Embryonic facial prominence (tissue), 1 donor: ENCODE results near the gene HES3.

Source experiments
- DNase-seq: peaks from one replicate; pipeline ENCODE4 v3.0.0-alpha.2; 2016; ENCODE audit errors: extremely low spot score

Gene HES3

DNA sequence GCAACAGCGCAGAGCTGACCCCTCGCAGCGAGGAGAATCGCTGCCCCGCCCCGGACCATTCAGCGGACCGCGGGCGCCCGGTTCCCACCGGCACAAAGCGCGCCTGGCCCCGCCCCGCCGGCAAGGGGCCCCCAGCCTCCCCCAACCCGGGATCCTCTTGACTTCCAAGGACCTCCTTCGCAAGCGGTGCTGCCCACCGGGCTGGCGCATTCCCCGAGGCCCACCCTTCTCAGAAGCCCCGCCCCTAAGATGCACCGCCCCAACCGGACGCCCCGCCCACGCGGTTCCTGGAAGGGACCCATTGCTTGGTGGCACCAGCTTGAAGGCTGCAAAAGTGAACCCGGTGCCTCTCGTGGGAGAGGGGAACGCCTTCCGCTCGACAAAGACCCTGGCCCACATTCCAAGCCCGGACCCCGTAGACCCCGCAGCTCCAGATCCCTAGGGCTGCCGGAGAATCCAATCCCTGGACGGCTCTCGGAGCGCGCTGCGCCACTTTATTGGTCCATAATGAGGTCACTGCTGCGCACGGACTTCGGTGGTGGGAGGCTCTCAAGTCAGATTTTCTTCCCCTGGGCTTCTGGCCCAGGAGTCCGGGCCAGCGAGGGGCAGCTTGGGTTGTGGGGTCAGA is 2.0 kb downstream of the HES3 start:
- DNase-seq: no peak

DNA sequence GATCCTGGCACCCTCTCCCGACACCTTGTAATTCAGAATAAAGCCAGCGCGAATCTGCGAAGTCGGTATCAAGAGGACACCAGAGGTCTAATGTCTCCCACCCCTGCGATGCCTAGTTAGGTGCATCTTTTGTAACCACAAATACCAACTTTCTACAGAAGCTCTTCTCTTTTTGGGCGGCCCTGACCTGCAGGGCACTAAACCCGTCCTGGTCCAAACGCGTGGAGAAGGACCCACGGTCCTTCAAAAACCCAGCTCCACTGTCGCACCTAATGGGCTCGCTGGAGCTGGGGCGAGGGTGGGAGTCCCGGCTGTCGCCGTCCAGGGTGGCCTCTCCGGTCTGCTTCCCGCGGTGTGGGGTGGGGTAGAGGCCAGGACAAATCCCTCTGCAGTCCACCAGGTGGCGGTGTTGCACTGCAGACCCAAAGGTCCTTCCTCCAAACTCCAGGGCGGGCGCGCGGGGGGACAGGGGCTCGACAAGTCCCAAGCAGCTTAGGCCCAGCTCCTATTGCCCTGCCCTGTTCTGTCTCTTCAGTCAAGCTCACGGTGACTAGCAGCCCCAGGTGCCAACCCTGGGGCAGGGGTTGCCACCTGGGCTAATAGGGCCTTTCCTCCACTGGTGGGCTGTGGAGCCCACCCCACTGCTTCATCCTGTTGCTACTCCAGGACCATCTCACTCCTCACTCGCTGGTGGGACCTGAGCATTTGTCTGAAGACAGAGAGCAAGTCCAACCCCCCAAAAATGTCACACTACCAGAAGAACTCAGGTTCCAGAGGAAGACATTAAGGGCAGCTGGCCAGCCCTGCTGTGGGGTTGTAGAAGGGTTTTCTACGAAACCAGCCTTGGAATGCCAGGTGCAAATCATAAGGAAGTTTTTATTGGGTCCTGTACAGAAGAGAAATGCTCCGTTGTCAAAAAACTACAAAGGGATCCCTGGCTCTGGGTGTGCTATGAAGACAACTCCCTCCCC is 2.8 kb downstream of the HES3 start:
- DNase-seq: no peak

DNA sequence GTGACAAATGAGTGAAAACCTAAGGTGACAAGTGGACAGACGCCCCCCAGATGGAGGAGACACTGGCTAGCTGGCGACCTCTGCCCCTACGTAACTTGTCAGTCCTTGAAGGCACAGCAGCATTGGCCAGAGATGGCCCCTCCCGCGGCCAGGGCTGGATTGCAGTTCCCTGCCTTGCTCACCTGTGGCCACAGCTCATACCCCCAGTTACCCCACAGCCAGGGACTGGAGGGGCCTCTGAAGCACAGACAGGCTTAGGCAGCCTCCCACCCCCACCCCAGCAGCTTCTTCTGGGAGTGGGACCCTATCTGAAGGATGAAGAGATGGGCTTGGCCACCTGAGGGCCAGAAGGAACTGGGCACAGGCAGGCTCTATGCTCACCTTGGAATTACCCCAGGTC is 3.7 kb downstream of the HES3 start:
- DNase-seq: no peak

DNA sequence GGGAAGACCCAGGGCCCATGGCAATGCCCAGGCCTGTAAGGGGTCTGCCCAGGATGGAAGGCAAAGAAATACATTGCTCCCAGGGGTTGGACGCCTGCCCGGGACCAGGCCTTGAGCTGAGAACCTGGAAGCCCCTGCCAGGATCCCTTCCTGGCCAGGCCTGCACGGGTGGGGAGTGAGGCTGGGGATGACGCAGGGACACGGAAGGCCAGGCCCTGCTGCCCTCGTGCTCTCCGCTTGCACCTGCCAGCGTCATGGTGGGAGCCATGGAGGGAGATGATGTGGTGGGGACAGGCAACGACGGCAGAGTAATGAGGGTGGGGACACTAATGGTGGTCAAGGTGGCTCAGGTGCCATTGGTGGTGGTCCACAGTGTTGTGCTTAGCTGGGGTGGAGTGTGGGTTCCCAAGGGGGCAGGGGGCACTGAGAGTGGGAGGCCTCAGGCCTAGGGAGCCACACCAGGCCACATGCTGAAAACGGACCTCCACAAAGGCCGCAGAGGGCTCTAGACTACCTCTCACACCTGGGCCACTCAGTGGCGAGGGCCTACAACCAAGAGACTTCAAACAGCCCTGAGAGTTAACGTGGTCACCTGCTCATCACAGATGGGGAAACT is 4.3 kb downstream of the HES3 start:
- DNase-seq: no peak

DNA sequence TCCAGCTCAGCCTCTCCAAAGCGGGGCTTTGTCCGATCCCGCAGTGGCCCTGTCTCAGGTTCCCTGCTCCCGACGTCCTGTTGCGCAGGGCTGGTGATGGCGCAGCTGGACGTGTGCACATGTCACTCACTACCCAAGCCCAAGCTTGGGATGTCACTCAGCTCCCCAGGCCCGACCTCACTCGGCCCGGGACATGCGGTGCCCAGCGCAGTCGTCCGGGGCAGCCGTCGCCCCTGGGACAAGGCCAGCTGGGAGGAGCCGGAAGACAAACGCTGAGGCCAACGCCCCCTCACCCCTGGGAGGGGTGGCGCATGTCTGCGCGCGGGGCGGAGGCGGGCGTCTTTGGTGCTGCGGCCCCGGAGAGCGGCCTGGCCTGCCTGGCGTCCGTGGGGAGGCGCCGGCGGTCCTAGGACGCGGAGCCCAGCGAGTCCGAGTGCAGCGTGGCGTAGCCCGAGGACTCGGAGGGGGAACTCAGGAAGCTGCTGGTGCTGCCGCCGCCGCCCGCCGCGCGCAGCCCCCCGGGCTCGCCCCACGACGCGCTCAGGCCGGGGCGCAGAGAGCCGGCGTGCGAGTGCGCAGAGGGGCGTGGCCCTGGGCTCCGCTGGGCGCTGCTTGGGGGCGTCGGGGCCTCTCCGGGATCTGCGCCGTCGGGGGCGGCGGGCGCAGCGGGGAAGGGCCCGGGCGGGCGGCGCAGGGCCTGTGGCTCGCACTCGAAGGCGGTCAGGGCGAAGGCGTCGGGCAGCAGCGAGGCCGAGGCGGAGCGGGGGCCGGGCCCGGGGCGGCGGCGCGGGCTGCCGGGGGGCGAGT is 5.2 kb downstream of the HES3 start:
- DNase-seq: no peak

DNA sequence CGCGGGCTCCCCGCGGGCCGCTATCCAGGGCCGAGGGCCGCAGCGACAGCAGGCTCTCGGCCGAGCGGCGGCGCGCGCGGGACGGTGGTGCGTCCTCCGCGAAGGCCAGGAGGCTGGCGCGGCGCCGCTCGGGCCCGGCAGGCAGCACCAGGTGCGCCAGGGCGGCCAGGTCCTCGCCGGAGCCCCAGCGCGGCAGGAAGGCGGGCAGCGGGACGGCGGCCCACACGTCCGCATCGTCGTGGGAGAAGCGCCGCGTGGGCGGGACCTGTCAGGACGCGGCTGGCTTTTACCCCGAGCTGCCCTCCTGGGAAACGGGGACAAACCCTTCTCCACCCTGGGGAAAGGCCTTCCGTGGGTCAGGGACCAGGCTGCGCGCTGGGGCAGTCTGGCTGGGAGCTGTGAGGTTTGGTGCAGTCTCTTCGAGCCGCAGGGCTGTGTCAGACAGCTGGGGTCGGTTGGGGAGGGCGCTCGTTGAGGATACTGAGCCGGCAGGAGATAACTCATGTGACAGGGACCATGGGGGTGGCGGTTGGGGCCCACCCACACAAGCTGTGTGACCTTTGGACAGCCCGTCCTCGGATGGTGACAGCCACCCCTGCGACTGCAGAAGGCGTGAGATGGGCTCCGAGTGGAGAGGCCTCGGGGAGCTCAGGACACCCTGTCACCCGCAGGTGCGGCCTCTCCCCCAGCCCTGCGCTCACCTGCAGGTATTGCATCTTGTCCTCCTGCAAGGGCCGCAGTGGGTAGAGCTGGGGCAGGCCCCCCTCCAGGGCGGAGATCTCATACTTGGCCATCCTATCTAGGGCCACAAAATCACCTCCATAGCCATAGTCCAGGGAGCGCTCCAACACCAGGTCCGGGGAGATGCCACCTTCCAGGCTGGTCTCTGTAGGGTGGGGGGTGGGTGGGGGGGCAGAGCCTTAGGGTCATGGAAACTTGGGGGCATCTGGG is 6.0 kb downstream of the HES3 start:
- DNase-seq: no peak

DNA sequence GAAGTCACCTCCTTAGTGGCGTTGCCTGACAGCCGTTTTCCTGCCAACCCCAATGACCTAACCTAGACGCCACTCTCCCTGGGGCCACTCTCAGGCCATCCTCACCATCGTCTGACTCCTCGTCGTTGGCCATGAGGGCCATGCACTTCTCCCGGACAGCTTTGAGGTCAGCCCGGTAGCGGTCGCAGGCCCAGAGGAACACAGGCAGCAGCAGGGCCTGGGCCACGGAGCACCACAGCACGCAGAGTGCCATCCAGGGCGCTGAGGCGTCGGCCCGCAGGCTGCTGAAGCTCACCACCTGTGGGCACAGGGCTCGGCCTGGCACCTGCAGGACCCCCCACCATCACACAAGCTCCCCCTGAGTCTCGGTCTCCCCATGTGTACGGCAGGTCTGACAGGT is 7.3 kb downstream of the HES3 start:
- no peak for DNase-seq

DNA sequence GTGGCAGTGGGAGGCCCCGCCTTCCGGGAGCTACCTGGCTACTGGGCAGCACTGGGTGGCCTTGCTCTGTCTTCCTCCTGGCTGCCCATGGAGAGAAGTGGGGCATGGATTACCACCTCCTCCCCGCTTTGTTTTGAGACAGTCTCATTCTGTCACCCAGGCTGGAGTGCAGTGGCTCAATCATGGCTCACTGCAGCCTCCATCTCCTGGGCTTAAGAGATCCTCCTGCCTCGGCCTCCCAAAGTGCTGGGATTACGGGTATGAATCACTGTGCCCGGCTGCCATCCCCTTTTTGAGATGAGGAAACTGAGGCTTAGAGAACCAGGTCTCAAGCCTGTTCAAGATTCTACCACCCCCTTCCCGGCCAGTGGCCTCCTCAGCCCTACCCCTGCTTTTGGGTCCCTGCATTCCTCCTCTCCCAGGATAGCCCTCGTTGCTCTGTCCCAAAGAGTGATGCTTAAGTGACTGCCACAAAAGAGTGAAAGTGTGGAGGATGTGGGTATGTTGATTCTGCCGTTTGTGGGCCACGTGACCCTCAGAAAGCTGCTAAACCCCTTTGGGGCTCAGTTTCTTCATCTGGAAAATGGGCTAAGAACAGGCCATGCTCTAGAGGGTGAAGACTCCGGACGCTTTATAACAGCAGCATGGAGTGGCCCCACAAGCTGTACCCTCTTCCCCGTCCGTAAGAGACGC is 7.8 kb downstream of the HES3 start:
- no peak for DNase-seq

DNA sequence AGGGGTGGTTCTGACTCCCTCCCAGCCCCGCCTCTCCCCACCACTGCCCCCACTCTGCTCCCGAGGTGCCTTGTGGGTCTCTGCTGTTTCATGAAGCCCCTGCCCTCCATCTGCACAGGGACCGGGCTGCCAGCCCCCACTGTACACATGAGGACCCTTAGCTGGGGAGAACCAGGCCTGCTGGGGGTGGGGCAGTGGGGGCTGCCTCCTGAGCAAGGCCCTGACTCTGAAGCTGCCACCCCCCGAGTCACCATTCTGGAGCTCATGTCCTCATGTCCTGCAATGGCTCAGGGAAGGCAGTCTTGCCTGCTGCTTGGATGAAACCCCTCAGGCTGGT is 8.4 kb downstream of the HES3 start:
- no peak for DNase-seq

DNA sequence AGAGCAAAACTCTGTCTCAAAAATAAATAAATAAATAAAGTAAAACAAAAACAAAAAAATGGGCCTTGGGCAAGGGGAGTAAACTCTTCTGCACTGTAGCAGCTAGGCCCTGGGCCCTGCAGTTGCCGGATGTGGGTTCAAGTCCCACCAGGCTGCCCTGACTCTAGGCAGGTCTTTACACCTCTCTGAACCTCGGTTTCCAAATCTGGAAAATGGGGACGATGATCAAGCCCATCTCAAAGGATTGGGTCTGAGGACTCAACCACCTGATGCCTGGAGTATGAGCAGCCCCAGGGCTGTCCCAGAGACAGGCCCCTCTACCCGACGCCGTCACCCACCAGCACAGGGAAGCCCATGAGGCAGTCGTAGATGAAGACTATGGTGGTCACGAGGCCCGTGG is 9.4 kb downstream of the HES3 start:
- no peak for DNase-seq

DNA sequence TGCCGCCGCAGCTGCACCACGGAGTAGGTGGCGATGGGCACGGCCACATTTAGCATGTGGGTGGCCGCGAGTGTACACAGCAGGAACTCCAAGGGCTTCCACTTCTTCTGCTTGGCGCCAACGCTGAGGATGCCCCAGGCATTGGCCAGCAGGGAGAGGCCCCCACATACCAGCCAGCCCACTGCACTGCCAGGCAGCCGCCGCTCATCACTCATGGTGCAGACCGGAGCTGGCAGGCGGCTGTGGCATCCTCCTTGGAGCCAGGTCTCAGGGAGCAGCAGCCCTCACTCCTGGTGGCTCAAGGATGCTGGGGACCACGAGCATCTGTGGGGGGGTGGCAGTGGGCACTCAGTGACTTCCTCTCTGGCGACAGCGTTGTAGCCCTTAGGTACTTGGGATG is 10.7 kb downstream of the HES3 start:
- no peak for DNase-seq

DNA sequence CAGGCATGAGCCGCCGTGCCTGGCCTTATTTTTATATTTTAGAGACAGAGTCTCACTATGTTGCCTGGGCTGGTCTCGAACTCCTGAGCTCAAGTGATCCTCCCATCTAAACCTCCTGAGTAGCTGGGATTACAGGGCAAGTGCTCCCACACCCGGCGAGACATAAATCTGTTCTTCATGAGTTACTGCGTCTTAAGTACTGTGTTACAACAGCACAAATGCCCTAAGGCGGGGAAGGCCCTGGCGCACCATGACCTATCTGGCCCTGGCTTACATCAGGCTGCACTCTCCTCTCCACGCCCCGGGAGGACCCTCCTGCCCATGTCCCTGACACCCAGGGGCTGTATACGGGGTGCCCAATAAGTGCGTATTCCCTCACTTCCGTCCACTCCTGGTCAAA is 12.7 kb downstream of the HES3 start:
- no peak for DNase-seq

DNA sequence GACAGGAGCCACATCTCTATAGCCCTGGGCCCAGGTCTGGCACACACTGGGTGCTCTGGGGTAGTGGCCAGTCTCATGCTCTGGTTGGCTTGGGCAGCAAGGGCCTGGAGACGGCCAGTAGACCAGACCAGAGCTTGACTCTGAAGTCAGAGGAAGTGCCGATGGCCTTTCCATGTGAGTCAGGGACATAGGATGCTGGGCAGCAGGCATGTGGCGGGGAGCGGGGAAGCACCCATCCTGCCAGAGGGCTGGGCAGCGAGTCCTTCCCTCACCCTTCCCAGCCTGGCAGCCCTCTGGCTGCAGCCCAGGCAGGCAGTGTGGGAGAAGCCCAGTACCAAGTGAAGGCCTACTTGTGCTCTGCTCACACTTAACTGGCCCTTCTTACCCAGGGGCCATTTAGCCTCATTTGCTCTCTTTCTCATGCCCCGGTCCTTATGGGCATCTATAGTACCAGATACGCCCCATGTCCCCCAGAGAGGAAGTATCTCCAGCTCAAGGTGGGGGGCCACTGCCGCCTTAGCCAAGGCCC is 13.6 kb downstream of the HES3 start:
- no peak for DNase-seq

DNA sequence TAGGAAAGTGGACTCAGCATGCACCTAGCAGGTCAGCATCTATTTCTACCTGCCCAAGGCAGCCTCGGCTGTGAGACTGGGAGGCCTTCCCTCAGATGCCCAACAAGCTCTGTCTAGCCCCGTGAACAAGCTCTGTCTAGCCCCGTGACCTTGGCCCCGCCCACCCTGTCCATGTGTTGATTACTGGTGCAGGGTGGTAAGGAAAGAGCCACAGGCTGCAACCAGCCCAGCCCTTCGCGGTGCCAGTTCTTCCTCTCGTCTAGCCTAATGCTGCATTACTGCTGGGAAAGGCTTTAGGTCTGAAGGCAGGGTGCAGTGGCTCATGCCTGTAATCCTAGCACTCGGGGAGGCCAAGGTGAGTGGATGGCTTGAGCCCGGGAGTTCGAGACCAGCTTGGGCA is 14.7 kb downstream of the HES3 start:
- DNase-seq: no peak

DNA sequence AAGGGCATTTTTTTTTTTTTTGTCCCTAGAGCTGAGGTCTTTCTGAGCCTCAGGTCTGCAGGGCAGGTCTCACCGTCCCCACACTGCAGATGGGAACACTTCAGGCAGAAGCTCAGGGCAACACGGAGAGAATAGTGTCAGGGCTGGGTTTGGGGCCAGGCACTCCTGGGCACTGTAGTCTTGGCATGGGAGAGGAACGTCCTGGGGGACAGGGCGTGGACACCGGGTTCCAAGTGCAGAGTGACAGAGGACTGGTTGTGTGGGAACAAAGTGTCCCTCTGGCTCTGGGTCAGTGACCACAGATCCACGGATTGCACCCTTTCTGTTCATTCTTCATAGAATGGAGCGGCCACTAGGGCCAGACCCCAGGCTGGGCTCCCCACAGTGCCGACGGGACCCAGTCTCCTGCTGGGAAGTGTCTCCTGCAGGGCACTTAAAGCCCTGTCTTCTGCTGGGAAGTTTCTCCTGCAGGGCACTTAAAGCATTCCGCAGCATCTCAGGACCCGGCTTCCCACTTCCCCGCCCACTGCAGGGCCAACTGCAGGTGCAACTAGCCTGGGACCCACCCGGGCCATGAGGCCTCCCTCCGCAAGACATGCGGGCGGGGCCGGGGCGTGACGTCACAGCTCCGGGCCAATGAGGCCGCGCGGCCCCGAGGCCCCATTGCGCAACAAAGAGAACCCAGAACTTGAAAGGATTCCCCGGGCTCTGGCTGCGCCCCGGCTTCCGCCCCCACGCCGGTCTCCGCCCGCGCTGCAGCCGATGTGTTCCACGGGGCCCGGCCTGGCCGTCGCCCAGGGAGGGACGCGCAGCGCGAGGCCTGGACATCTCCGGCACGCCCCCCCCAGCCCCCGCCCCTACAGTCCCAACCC is 15.7 kb downstream of the HES3 start:
- DNase-seq: no peak

DNA sequence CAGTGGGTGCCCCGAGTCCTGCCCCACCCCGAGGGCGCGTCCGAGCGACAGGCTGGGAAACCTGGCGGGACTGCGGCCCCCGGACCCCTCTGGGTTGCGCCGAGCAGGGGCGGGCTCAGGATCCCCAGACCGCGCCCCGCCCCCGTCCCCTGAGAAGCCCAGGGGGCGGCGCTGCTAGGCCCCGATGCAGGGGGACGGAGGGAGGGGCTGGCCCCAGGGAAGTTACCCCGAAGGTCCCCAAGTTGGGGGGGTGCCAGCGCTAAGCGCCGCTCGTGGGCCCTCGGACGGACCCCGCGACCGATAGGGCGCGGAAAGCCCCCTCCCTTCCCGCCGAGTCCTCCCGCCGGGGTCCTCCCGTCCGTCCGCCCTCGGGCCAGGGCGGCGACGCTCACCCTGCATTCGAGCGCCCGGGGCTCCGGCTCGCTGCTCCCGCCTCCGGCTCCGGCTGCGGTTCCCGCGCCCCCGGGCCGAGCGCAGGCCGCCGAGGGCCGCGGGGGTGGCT is 16.5 kb downstream of the HES3 start:
- no peak for DNase-seq

DNA sequence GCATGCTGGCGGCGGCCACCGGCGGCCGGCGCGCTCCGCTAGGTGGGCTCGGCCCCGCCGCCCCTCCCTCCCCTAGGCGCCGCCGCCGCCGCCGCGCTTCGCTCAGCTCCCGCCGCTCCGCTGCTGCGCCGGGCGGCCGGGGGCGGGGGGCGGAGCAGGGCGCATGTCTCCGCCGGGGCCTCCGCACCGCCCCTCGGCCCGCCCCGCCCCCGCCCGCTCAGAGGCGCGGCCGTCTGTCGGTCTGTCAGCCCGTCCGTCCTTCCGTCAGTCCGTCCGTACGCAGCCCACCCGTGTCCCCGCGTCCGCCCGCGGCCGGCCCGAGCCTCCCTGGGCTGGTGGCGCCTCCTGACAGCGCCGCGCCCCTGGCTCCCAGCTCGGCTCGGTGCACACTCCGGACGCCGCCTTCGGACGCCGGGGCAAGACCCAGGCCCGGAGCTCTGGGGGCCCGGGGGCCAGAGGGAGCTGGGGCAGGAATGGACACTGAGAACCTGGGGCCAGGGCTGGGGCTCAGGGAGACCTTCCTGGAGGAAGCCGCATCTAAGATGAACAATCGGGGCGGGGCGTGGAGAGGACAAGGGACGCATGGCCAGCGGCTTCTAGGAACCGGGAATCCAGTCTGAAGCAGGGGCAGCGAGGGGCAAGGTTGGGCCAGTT is 17.1 kb downstream of the HES3 start, which contains the start of gene GPR153:
GPR153 (minus strand) TSS at position 138 of the 654 bp plus-strand sequence. CDS start 6,193 bp downstream, outside the sequence.
- no peak for DNase-seq

DNA sequence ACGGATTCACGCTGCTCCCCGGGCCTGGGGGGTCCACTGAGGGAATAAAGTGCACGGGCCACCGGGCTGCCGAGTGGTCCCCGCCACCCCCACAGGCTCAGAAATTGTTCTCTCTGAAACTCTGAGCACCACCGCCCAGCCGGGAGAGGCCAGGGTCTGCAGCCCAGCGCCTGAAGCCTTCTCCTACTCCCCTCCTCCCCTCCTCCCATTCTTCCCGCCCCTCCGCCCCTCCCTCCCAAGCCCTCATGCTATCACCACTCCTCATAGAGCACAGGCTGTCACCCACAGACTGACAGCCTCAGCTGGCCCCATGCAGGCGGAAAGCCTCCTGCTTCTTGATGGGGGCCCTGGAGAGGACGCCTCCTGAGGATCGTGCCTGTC is 17.6 kb downstream of the HES3 start:
- no peak for DNase-seq
